ENCODE results near the gene TMEM19. TPM values are rescaled to one million over a fixed set of nuclear protein-coding genes. Genes with fewer than 3 reads are reported as not detected.

Gene TMEM19
- total and polyA plus RNA-seq, 7 donors = 6.0 to 31.1 (median 18.8) TPM

GRCh38 chr12:71708658-71709057 lies 22.8 kb downstream of the TMEM19 start:
- TF ChIP-seq, protein P1, sequence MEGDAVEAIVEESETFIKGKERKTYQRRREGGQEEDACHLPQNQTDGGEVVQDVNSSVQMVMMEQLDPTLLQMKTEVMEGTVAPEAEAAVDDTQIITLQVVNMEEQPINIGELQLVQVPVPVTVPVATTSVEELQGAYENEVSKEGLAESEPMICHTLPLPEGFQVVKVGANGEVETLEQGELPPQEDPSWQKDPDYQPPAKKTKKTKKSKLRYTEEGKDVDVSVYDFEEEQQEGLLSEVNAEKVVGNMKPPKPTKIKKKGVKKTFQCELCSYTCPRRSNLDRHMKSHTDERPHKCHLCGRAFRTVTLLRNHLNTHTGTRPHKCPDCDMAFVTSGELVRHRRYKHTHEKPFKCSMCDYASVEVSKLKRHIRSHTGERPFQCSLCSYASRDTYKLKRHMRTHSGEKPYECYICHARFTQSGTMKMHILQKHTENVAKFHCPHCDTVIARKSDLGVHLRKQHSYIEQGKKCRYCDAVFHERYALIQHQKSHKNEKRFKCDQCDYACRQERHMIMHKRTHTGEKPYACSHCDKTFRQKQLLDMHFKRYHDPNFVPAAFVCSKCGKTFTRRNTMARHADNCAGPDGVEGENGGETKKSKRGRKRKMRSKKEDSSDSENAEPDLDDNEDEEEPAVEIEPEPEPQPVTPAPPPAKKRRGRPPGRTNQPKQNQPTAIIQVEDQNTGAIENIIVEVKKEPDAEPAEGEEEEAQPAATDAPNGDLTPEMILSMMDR (IDR thresholded peaks at IDR 0.05) = no peak
- 95 to 100% (median 97%) methylated on average over 1 of the region's 1 CpG for WGBS, 3 donors
- H3K4me1 ChIP-seq = no peaks in the 10 kb centered on the region
- H3K36me3 ChIP-seq (ENCODE audit: insufficient read depth in 1 of 2, low read depth in 1 of 2) = peaks cover 3 to 27% of the 10 kb centered on the region in 2 donors
- no peaks in the 10 kb centered on the region for H3K27me3 ChIP-seq (ENCODE audit: insufficient read depth in 3 of 3, low read length in 2 of 3)
- no peak overlapping the region for H3K4me3 ChIP-seq
- peaks cover 18% of the 10 kb centered on the region for H3K9me3 ChIP-seq
- intact Hi-C loops (cut with DNase I) = no loop called here
- ATAC-seq (no peak), DNase-seq (no peak)
- no peak overlapping the region for H3K27ac ChIP-seq

DNA sequence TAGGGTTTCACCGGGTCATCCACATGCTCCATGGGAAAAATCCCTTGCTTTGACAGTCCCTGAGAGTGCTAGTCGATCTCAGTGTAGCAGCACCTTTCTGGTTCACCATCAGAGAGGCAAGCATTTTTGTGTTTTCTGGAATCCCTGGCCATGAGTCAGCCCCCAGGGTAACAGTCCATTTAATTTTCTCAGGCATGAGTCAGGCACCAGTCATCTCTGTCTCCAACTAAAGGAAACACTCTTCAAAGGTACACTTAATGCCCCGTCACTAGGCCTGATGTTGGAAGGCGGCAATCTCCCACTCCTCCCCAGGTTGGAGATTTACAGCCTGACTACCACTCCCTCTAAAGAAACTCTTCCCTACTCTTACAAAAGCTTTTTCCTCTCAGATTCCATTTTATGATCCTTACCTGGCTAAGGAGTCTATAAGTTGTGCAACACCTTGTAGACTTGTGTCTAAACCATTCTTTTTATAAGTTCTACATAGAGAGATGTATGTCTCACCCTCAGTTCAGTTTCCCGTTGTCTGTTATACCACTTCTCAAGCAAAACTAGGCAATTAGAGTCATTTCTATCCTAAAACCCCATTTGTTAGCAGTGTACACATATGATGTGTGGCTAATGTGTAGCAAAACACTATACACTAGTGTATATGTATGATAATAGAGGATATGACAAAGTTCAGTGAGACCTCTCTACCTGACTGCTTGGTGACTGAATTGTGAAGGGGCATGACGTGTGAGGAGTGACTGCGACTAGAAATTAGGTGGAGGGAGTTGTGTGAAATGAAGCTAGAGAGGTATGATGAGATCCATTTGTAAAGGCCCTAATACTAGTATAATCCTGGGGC lies 24.6 kb downstream of the TMEM19 start:
- TF ChIP-seq, protein P1 (IDR thresholded peaks at IDR 0.05) = no peak
- no peaks in the 10 kb centered on the region for H3K27me3 ChIP-seq (ENCODE audit: insufficient read depth in 3 of 3, low read length in 2 of 3)
- 89 to 93% (median 92%) methylated on average over 7 of the region's 7 CpGs for WGBS, 3 donors
- no peak overlapping the region for H3K4me3 ChIP-seq
- H3K36me3 ChIP-seq (ENCODE audit: insufficient read depth in 1 of 2, low read depth in 1 of 2) = peaks cover 3 to 10% of the 10 kb centered on the region in 2 donors
- H3K9me3 ChIP-seq = peaks cover 24% of the 10 kb centered on the region
- ATAC-seq = no peak
- no peak overlapping the region for H3K27ac ChIP-seq
- DNase-seq = no peak
- no peaks in the 10 kb centered on the region for H3K4me1 ChIP-seq
- intact Hi-C loops (cut with DNase I) = no loop called here

DNA sequence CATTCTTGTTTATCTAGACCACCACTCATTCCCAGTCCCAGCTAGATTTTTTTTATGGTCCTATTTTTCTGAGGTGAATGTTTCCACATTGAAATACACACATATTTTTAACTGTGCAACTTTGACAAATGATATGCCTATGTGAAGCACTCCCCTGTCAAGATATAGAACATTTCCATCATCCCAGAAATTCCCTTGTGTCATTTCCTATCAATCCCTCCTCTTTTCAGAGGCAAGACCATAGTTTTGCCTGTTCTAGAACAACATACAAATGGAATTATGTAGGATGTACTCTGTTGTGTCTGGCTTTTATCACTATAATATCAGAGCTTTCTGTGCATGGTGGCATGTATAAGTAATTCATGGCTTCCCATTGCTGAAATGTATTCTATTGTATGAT lies 32.7 kb downstream of the TMEM19 start:
- no peak overlapping the region for H3K27ac ChIP-seq
- no peaks in the 10 kb centered on the region for H3K27me3 ChIP-seq (ENCODE audit: insufficient read depth in 3 of 3, low read length in 2 of 3)
- TF ChIP-seq, protein P1 (IDR thresholded peaks at IDR 0.05) = no peak
- intact Hi-C loops (cut with DNase I) = no loop called here
- ATAC-seq (no peak), DNase-seq (no peak)
- peaks cover 7% of the 10 kb centered on the region for H3K9me3 ChIP-seq
- no peaks in the 10 kb centered on the region for H3K36me3 ChIP-seq (ENCODE audit: insufficient read depth in 1 of 2, low read depth in 1 of 2)
- H3K4me1 ChIP-seq = no peaks in the 10 kb centered on the region
- H3K4me3 ChIP-seq = no peak overlapping the region

GRCh38 chr12:71719647-71720370 lies 33.9 kb downstream of the TMEM19 start:
- H3K9me3 ChIP-seq = no peaks in the 10 kb centered on the region
- H3K4me3 ChIP-seq = no peak overlapping the region
- ATAC-seq (no peak), DNase-seq (no peak)
- intact Hi-C loops (cut with DNase I) = no loop called here
- no peak overlapping the region for H3K27ac ChIP-seq
- WGBS, 3 donors = 84 to 93% (median 87%) methylated on average over 5 of the region's 5 CpGs
- TF ChIP-seq, protein P1 (IDR thresholded peaks at IDR 0.05) = no peak
- no peaks in the 10 kb centered on the region for H3K4me1 ChIP-seq
- no peaks in the 10 kb centered on the region for H3K36me3 ChIP-seq (ENCODE audit: insufficient read depth in 1 of 2, low read depth in 1 of 2)
- H3K27me3 ChIP-seq (ENCODE audit: insufficient read depth in 3 of 3, low read length in 2 of 3) = no peaks in the 10 kb centered on the region
